T-helper 2 cell treated with Interferon-gamma antibody and Interleukin-4, amounts not matched to agents 5 μg/mL and 100 μg/mL, for 36 hours (primary cell): ENCODE measurements around the gene PSMB11.

Experiments
- DNase-seq: peaks from one replicate; pipeline ENCODE4 v3.0.0; 2021; ENCODE audit warnings: low spot score
- H3K27ac Mint-ChIP-seq: one replicate; pipeline ENCODE4 v1.8.0; 2021; ENCODE audit warnings: mild to moderate bottlenecking, mixed read lengths
- H3K27me3 Mint-ChIP-seq: one replicate; pipeline ENCODE4 v1.8.0; 2021; ENCODE audit warnings: low read depth, mixed read lengths
- H3K36me3 Mint-ChIP-seq: one replicate; pipeline ENCODE4 v1.8.0; 2021; ENCODE audit warnings: low read depth, mixed read lengths
- H3K4me1 Mint-ChIP-seq: one replicate; pipeline ENCODE4 v1.8.0; 2021; ENCODE audit warnings: low read depth, mixed read lengths
- H3K4me3 Mint-ChIP-seq: one replicate; pipeline ENCODE4 v1.8.0; 2022; ENCODE audit warnings: mild to moderate bottlenecking, moderate library complexity, mixed read lengths
- H3K9me3 Mint-ChIP-seq: one replicate; pipeline ENCODE4 v1.8.0; 2021; ENCODE audit warnings: mixed read lengths

PSMB11 gene

GRCh38 chr14:23043754-23044153 is 1.7 kb downstream of the PSMB11 start:
- Mint-ChIP-seq H3K9me3 (no peaks in the 10 kb centered on the region), H3K4me1 (no peaks in the 10 kb centered on the region), H3K4me3 (no peak overlapping the region), H3K27ac (no peak overlapping the region), H3K27me3 (no peaks in the 10 kb centered on the region), H3K36me3 (no peaks in the 10 kb centered on the region)
- no peak for DNase-seq

- no peak for DNase-seq
- Mint-ChIP-seq H3K27ac (no peak overlapping the region), H3K9me3 (no peaks in the 10 kb centered on the region), H3K4me3 (no peak overlapping the region), H3K27me3 (no peaks in the 10 kb centered on the region), H3K4me1 (no peaks in the 10 kb centered on the region), H3K36me3 (no peaks in the 10 kb centered on the region)
Observed at GRCh38 chr14:23044840-23045239, 2.8 kb downstream of the PSMB11 start.

GRCh38 chr14:23045419-23046357 is 3.7 kb downstream of the PSMB11 start:
- Mint-ChIP-seq H3K36me3 (no peaks in the 10 kb centered on the region), H3K27me3 (no peaks in the 10 kb centered on the region), H3K4me3 (no peak overlapping the region), H3K27ac (no peak overlapping the region), H3K9me3 (no peaks in the 10 kb centered on the region), H3K4me1 (no peaks in the 10 kb centered on the region)
- DNase-seq: no peak

GRCh38 chr14:23047034-23047634 is 5.1 kb downstream of the PSMB11 start:
- Mint-ChIP-seq H3K27me3 (no peaks in the 10 kb centered on the region), H3K36me3 (no peaks in the 10 kb centered on the region), H3K4me1 (no peaks in the 10 kb centered on the region), H3K9me3 (no peaks in the 10 kb centered on the region), H3K27ac (no peak overlapping the region), H3K4me3 (no peak overlapping the region)
- no peak for DNase-seq

- Mint-ChIP-seq H3K4me3 (no peak overlapping the region), H3K9me3 (no peaks in the 10 kb centered on the region), H3K36me3 (no peaks in the 10 kb centered on the region), H3K27me3 (no peaks in the 10 kb centered on the region), H3K4me1 (no peaks in the 10 kb centered on the region), H3K27ac (no peak overlapping the region)
- DNase-seq: no peak
Observed at GRCh38 chr14:23047751-23048693, 6.0 kb downstream of the PSMB11 start.

- Mint-ChIP-seq H3K9me3 (no peaks in the 10 kb centered on the region), H3K4me1 (no peaks in the 10 kb centered on the region), H3K27ac (no peak overlapping the region), H3K4me3 (no peak overlapping the region), H3K36me3 (no peaks in the 10 kb centered on the region), H3K27me3 (no peaks in the 10 kb centered on the region)
- no peak for DNase-seq
Observed at GRCh38 chr14:23049011-23049410, 7.0 kb downstream of the PSMB11 start.

GRCh38 chr14:23051141-23052057 is 9.4 kb downstream of the PSMB11 start:
- Mint-ChIP-seq H3K4me3 (no peak overlapping the region), H3K27me3 (peaks cover 3% of the 10 kb centered on the region), H3K4me1 (peaks cover 5% of the 10 kb centered on the region), H3K27ac (no peak overlapping the region), H3K9me3 (no peaks in the 10 kb centered on the region), H3K36me3 (no peaks in the 10 kb centered on the region)
- no peak for DNase-seq

GRCh38 chr14:23052182-23052623 is 10.2 kb downstream of the PSMB11 start:
- Mint-ChIP-seq H3K36me3 (no peaks in the 10 kb centered on the region), H3K4me1 (peaks cover 11% of the 10 kb centered on the region), H3K27ac (no peak overlapping the region), H3K27me3 (peaks cover 8% of the 10 kb centered on the region), H3K9me3 (no peaks in the 10 kb centered on the region), H3K4me3 (no peak overlapping the region)
- no peak for DNase-seq

- no peaks in the 10 kb centered on the region for H3K9me3 Mint-ChIP-seq
- no peak overlapping the region for H3K27ac Mint-ChIP-seq
- H3K4me1 Mint-ChIP-seq: peaks cover 11% of the 10 kb centered on the region
- H3K36me3 Mint-ChIP-seq: no peaks in the 10 kb centered on the region
- DNase-seq: no peak
- no peak overlapping the region for H3K4me3 Mint-ChIP-seq
- H3K27me3 Mint-ChIP-seq: peaks cover 8% of the 10 kb centered on the region
Observed at GRCh38 chr14:23052671-23053070, 10.7 kb downstream of the PSMB11 start.

- no peaks in the 10 kb centered on the region for H3K9me3 Mint-ChIP-seq
- peaks cover 3% of the 10 kb centered on the region for H3K36me3 Mint-ChIP-seq
- no peak overlapping the region for H3K4me3 Mint-ChIP-seq
- H3K27me3 Mint-ChIP-seq: peaks cover 8% of the 10 kb centered on the region
- no peak for DNase-seq
- no peak overlapping the region for H3K27ac Mint-ChIP-seq
- peaks cover 14% of the 10 kb centered on the region for H3K4me1 Mint-ChIP-seq
Observed at GRCh38 chr14:23053426-23053825, 11.4 kb downstream of the PSMB11 start.

- Mint-ChIP-seq H3K9me3 (no peaks in the 10 kb centered on the region), H3K4me1 (peaks cover 14% of the 10 kb centered on the region), H3K4me3 (no peak overlapping the region), H3K36me3 (peaks cover 7% of the 10 kb centered on the region), H3K27me3 (peaks cover 8% of the 10 kb centered on the region), H3K27ac (no peak overlapping the region)
- no peak for DNase-seq
Observed at GRCh38 chr14:23054000-23054811, 12.2 kb downstream of the PSMB11 start.

GRCh38 chr14:23055147-23055550 is 13.1 kb downstream of the PSMB11 start:
- Mint-ChIP-seq H3K4me1 (peaks cover 14% of the 10 kb centered on the region), H3K9me3 (no peaks in the 10 kb centered on the region), H3K36me3 (peaks cover 11% of the 10 kb centered on the region), H3K4me3 (no peak overlapping the region), H3K27me3 (peaks cover 8% of the 10 kb centered on the region), H3K27ac (no peak overlapping the region)
- no peak for DNase-seq
